GM19351 (cell line): Measurements from ENCODE around the gene YES1.
"Not testable (repeated sequence)": the region's sequence is repeated elsewhere in the genome, so short reads cannot be mapped to it uniquely, and the experiment has no call there.

Source experiments
- ATAC-seq: cut with Tn5 transposase; IDR thresholded peaks from one replicate; pipeline ENCODE4 v1.9.1; 2021; ENCODE audit warnings: mild to moderate bottlenecking, moderate library complexity; ENCODE audit not compliant: unreplicated experiment

The YES1 gene

GRCh38 chr18:824179-824578, 12.1 kb upstream of the YES1 start:
- ATAC-seq = no peak

GRCh38 chr18:820591-821165, 8.6 kb upstream of the YES1 start:
- ATAC-seq = no peak

GRCh38 chr18:816869-817268, 4.8 kb upstream of the YES1 start:
- no peak for ATAC-seq

GRCh38 chr18:816088-816653, 4.1 kb upstream of the YES1 start:
- ATAC-seq = no peak

- no peak for ATAC-seq
These were observed 3.3 kb upstream of the YES1 start for GRCh38 chr18:815353-815752.

- ATAC-seq = no peak
These were observed 2.5 kb upstream of the YES1 start for GRCh38 chr18:814300-815084.

GRCh38 chr18:813172-814071, 1.4 kb upstream of the YES1 start:
- no peak for ATAC-seq

- peak; percentile 53 for ATAC-seq
These were observed 532 bp upstream of the YES1 start for GRCh38 chr18:812376-813171.

- ATAC-seq = peak; percentile 18
These were observed 705 bp downstream of the YES1 start for GRCh38 chr18:811182-811891.

- ATAC-seq = peak; percentile 21
These were observed 1.9 kb downstream of the YES1 start for GRCh38 chr18:809985-810642.

GRCh38 chr18:809228-809627, 2.8 kb downstream of the YES1 start:
- not testable (repeated sequence) for ATAC-seq

GRCh38 chr18:808502-808901, 3.5 kb downstream of the YES1 start:
- no peak for ATAC-seq

GRCh38 chr18:808086-808485, 4.0 kb downstream of the YES1 start:
- ATAC-seq = no peak

GRCh38 chr18:805755-806110, 6.3 kb downstream of the YES1 start:
- ATAC-seq = peak; percentile 24

- peak; percentile 48 for ATAC-seq
These were observed 6.9 kb downstream of the YES1 start for GRCh38 chr18:805008-805754.

GRCh38 chr18:801137-801536, 10.9 kb downstream of the YES1 start:
- no peak for ATAC-seq

GRCh38 chr18:799943-800342, 12.1 kb downstream of the YES1 start:
- ATAC-seq = no peak

- ATAC-seq = not testable (repeated sequence)
These were observed 16.7 kb downstream of the YES1 start for GRCh38 chr18:795383-795782.

- ATAC-seq = no peak
These were observed 22.6 kb downstream of the YES1 start for GRCh38 chr18:789397-789796.
